Keratinocyte (primary cell): ENCODE measurements around the gene ATP13A3. TPM values are rescaled to one million over a fixed set of nuclear protein-coding genes. Genes with fewer than 3 reads are reported as not detected.

Experiments
- DNase-seq: peaks from one replicate; pipeline ENCODE4 v3.0.0-alpha.2; 2011; ENCODE audit warnings: low read depth, missing footprints, low spot score
- FAIRE-seq: peaks from 2 replicates; lab custom pipeline; 2011; peaks lifted over from hg19 to GRCh38; lab: Jason Lieb, UNC
- H2AFZ ChIP-seq: 2 replicates; pipeline ENCODE4 v1.6.0; 2012; ENCODE audit warnings: low read length, control low read depth, inconsistent platforms; ENCODE audit not compliant: control insufficient read depth
- H3K27ac ChIP-seq: 2 replicates; pipeline ENCODE4 v1.5.1; 2011; ENCODE audit warnings: low read length; ENCODE audit not compliant: control insufficient read depth, insufficient read depth
- H3K27me3 ChIP-seq: 3 replicates; pipeline ENCODE4 v1.6.0; 2011; ENCODE audit warnings: low read length; ENCODE audit not compliant: control insufficient read depth, insufficient read depth; ENCODE audit errors: extremely low read depth
- H3K36me3 ChIP-seq, 2 experiments: 2 replicates in 1 of 2; 3 replicates in 1 of 2; pipeline ENCODE4 v1.5.1; 2011; ENCODE audit warnings: low read length in 2 of 2, mild to moderate bottlenecking in 1 of 2; ENCODE audit not compliant: control insufficient read depth in 2 of 2, insufficient read depth in 2 of 2; ENCODE audit errors: extremely low read depth in 1 of 2
- H3K4me1 ChIP-seq: 3 replicates; pipeline ENCODE4 v1.5.1; 2011; ENCODE audit warnings: low read length; ENCODE audit not compliant: control insufficient read depth, insufficient read depth; ENCODE audit errors: extremely low read depth
- H3K4me2 ChIP-seq: 3 replicates; pipeline ENCODE4 v1.6.0; 2011; ENCODE audit warnings: low read depth, low read length; ENCODE audit not compliant: control insufficient read depth, insufficient read depth; ENCODE audit errors: extremely low read depth
- H3K4me3 ChIP-seq, 3 experiments: fragments of 200-600 bp in 1 of 3; sonication (generic) in 1 of 3; 2 replicates in 2 of 3; 3 replicates in 1 of 3; pipeline ENCODE4 v1.5.1; 2011 to 2016; ENCODE audit warnings: low read length in 3 of 3, mild to moderate bottlenecking in 3 of 3, control low read depth in 2 of 3, inconsistent platforms in 1 of 3, low read depth in 1 of 3, mixed read lengths in 1 of 3, mixed run types in 1 of 3, moderate library complexity in 1 of 3; ENCODE audit not compliant: control insufficient read depth in 2 of 3, insufficient read depth in 2 of 3; ENCODE audit errors: extremely low read depth in 1 of 3
- H3K79me2 ChIP-seq: 2 replicates; pipeline ENCODE4 v1.6.0; 2012; ENCODE audit warnings: low read length; ENCODE audit not compliant: control insufficient read depth, insufficient read depth
- H3K9ac ChIP-seq: 3 replicates; pipeline ENCODE4 v1.6.0; 2011; ENCODE audit warnings: low read length; ENCODE audit not compliant: control insufficient read depth, insufficient read depth; ENCODE audit errors: extremely low read depth
- H3K9me1 ChIP-seq: 3 replicates; pipeline ENCODE4 v1.6.0; 2011; ENCODE audit warnings: low read length; ENCODE audit not compliant: control insufficient read depth, insufficient read depth; ENCODE audit errors: extremely low read depth
- H3K9me3 ChIP-seq: 2 replicates; pipeline ENCODE4 v1.5.1; 2012; ENCODE audit warnings: low read depth, low read length; ENCODE audit not compliant: control insufficient read depth
- H4K20me1 ChIP-seq: 3 replicates; pipeline ENCODE4 v1.6.0; 2011; ENCODE audit warnings: low read length; ENCODE audit not compliant: control insufficient read depth, insufficient read depth; ENCODE audit errors: extremely low read depth
- CTCF ChIP-seq, 3 experiments: IDR thresholded peaks in 1 of 3; conservative IDR thresholded peaks in 1 of 3; optimal IDR thresholded peaks in 1 of 3; 2 replicates in 2 of 3; 3 replicates in 1 of 3; pipeline versions ENCODE3 to v1.5.1; 2011; ENCODE audit warnings: low read length in 3 of 3, mild to moderate bottlenecking in 3 of 3, moderate library complexity in 2 of 3, control low read depth in 1 of 3, inconsistent platforms in 1 of 3; ENCODE audit not compliant: insufficient read depth in 2 of 3; ENCODE audit errors: extremely low read depth in 1 of 3
- EZH2 ChIP-seq: IDR thresholded peaks from one replicate; pipeline ENCODE4 v1.6.1; 2012; ENCODE audit warnings: inconsistent platforms, mild to moderate bottlenecking, low read length, moderate library complexity
- dilution Hi-C: fragments of 300-500 bp; cut with MboI; formaldehyde crosslinking; loops from one replicate; pipeline ENCODE4 v1.7.0; 2020; ENCODE audit warnings: low sequenced_read_pairs; ENCODE audit not compliant: extremely low pct_ligation_motif_present
- polyA plus RNA-seq, 5 experiments: library from polyadenylated mRNA; depleted of rRNA in 3 of 5; stranded (reverse) in 3 of 5; stranded (forward) in 1 of 5; unstranded in 1 of 5; fragments of >200 nt; gene quantifications; 1 replicate in 1 of 5; 2 replicates in 3 of 5; 3 replicates in 1 of 5; pipeline versions ENCODE4 v1.2.1 to v1.2.3, GENCODE V29; 2011 to 2012; ENCODE audit warnings: missing spikeins in 2 of 5, low read depth in 1 of 5, low replicate concordance in 1 of 5

The ATP13A3 gene
- polyA plus RNA-seq, 1 donor (not counting 4 experiments of a cell fraction or from before 2014, with no cell fraction given) = 103 TPM

GRCh38 chr3:194474675-194475074 lies 12.1 kb downstream of the ATP13A3 start:
- TF ChIP-seq EZH2 (no peak), CTCF (optimal IDR thresholded peaks at IDR 0.05 in 1 of 3, IDR thresholded peaks at IDR 0.05 in 1 of 3, conservative IDR thresholded peaks at IDR 0.05 in 1 of 3; ENCODE audit: extremely low read depth in 1 of 3, insufficient read depth in 2 of 3, low read length in 3 of 3) (no peak)
- H3K27me3 ChIP-seq = no peaks in the 10 kb centered on the region
- no peak overlapping the region for H2AFZ ChIP-seq
- no peak for DNase-seq
- no peaks in the 10 kb centered on the region for H3K9me3 ChIP-seq
- H3K79me2 ChIP-seq = peaks cover 96% of the 10 kb centered on the region
- H3K36me3 ChIP-seq = peaks cover 6 to 17% of the 10 kb centered on the region in 2 experiments
- no peak overlapping the region for H3K9ac ChIP-seq
- no peak overlapping the region for H3K4me3 ChIP-seq
- no peaks in the 10 kb centered on the region for H3K4me1 ChIP-seq
- H3K27ac ChIP-seq = no peak overlapping the region
- dilution Hi-C loops = no loop called here
- no peaks in the 10 kb centered on the region for H3K9me1 ChIP-seq
- H3K4me2 ChIP-seq = no peak overlapping the region
- FAIRE-seq = no peak
- H4K20me1 ChIP-seq = peaks cover 21% of the 10 kb centered on the region

DNA sequence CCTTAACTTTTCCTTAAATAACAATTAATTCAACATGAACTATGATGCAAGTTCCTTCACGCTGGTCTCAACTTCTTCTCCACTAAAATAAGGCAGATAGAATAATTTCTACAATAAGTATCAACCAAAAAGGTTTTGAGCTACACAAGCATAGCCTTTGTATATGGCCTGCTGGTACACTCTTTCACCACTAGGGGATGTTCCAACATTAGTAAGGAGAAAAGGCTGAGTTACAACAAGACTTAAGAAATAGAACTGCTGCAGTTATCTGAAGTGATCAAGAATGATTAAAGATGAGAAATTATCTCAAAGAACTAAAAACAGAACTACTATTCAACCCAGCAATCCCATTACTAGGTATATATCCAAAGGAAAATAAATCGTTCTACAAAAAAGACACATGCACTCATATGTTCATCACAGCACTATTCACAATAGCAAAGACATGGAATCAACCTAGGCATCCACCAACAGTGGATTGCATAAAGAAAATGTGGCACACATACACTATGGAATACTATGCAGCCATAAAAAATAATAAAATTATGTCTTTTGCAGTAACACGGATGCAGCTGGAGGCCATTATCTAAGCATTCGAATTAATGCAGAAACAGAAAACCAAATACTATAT lies 14.4 kb downstream of the ATP13A3 start:
- peak; percentile 34 for FAIRE-seq
- DNase-seq = peak; percentile 42
- no peak for TF ChIP-seq EZH2
- peak in 2 of 3 experiments; percentile 91 to 96 for TF ChIP-seq CTCF (optimal IDR thresholded peaks at IDR 0.05 in 1 of 3, IDR thresholded peaks at IDR 0.05 in 1 of 3, conservative IDR thresholded peaks at IDR 0.05 in 1 of 3; ENCODE audit: extremely low read depth in 1 of 3, insufficient read depth in 2 of 3, low read length in 3 of 3)
- Histone ChIP-seq H3K27ac (no peak overlapping the region), H3K4me1 (peaks cover under 1% of the 10 kb centered on the region), H3K4me3 (no peak overlapping the region), H3K27me3 (no peaks in the 10 kb centered on the region), H3K9me3 (no peaks in the 10 kb centered on the region), H3K9me1 (no peaks in the 10 kb centered on the region), H3K36me3 (peaks cover 4 to 7% of the 10 kb centered on the region in 2 experiments), H4K20me1 (peaks cover 17% of the 10 kb centered on the region), H2AFZ (no peak overlapping the region), H3K79me2 (peaks cover 96% of the 10 kb centered on the region), H3K4me2 (no peak overlapping the region), H3K9ac (no peak overlapping the region)
- dilution Hi-C loops = no loop called here
